NCI-H187 (cell line): ENCODE measurements around the gene CHST15.
"Not testable (repeated sequence)": the region's sequence is repeated elsewhere in the genome, so short reads cannot be mapped to it uniquely, and the experiment has no call there.

ENCODE experiments used
- DNase-seq, 2 experiments: peaks; one replicate each; lab custom pipeline; 2025; lab: John Stamatoyannopoulos, UW

CHST15 gene

GRCh38 chr10:124098575-124098974 lies 5.2 kb upstream of the CHST15 start:
- DNase-seq, result no peak

- DNase-seq, result no peak
Observed at GRCh38 chr10:124097883-124098282, 4.5 kb upstream of the CHST15 start.

- no peak for DNase-seq
Observed at GRCh38 chr10:124096494-124096893, 3.1 kb upstream of the CHST15 start.

- not testable (repeated sequence) for DNase-seq
Observed at GRCh38 chr10:124095801-124096200, 2.4 kb upstream of the CHST15 start.

- no peak for DNase-seq
Observed at GRCh38 chr10:124095096-124095495, 1.7 kb upstream of the CHST15 start.

- no peak for DNase-seq
Observed at GRCh38 chr10:124094419-124094785, 1.0 kb upstream of the CHST15 start.

GRCh38 chr10:124093774-124094418 lies 498 bp upstream of the CHST15 start:
- not testable (repeated sequence) for DNase-seq

- DNase-seq, result no peak
Observed at GRCh38 chr10:124092250-124092859, 1.0 kb downstream of the CHST15 start.

- no peak for DNase-seq
Observed at GRCh38 chr10:124091646-124092249, 1.6 kb downstream of the CHST15 start.

- DNase-seq, result no peak
Observed at GRCh38 chr10:124090601-124091209, 2.7 kb downstream of the CHST15 start.

- no peak for DNase-seq
Observed at GRCh38 chr10:124089859-124090258, 3.5 kb downstream of the CHST15 start.

GRCh38 chr10:124088915-124089314 lies 4.5 kb downstream of the CHST15 start:
- no peak for DNase-seq

GRCh38 chr10:124087672-124088634 lies 5.4 kb downstream of the CHST15 start:
- no peak for DNase-seq

GRCh38 chr10:124086787-124087671 lies 6.4 kb downstream of the CHST15 start:
- DNase-seq, result no peak

- DNase-seq, result no peak
Observed at GRCh38 chr10:124086097-124086710, 7.2 kb downstream of the CHST15 start.

GRCh38 chr10:124085680-124086079 lies 7.7 kb downstream of the CHST15 start:
- no peak for DNase-seq

GRCh38 chr10:124084708-124085107 lies 8.7 kb downstream of the CHST15 start:
- no peak for DNase-seq

- DNase-seq, result no peak
Observed at GRCh38 chr10:124083740-124084397, 9.5 kb downstream of the CHST15 start.

- DNase-seq, result no peak
Observed at GRCh38 chr10:124083047-124083739, 10.2 kb downstream of the CHST15 start.
